Progenitor cell of endocrine pancreas (in vitro differentiated cells): ENCODE measurements around the gene DOK4. TPM values are rescaled to one million over a fixed set of nuclear protein-coding genes. Genes with fewer than 3 reads are reported as not detected.
A peak's percentile ranks its signal among the peaks of the same experiment; 100 is the strongest.

ENCODE experiments used
- DNase-seq: peaks from one replicate; pipeline ENCODE4 v3.0.0; 2021; ENCODE audit warnings: low spot score; ENCODE audit not compliant: unreplicated experiment
- H3K27ac Mint-ChIP-seq: 2 replicates; pipeline ENCODE4 v1.8.0; 2021; ENCODE audit warnings: mild to moderate bottlenecking, moderate library complexity, mixed read lengths
- H3K27me3 Mint-ChIP-seq: 2 replicates; pipeline ENCODE4 v1.8.0; 2021; ENCODE audit warnings: mixed read lengths
- H3K36me3 Mint-ChIP-seq: 2 replicates; pipeline ENCODE4 v1.8.0; 2022; ENCODE audit warnings: mixed read lengths; ENCODE audit not compliant: insufficient read depth
- H3K4me1 Mint-ChIP-seq: 2 replicates; pipeline ENCODE4 v1.8.0; 2021; ENCODE audit warnings: low read depth, mixed read lengths
- H3K4me3 Mint-ChIP-seq: 2 replicates; pipeline ENCODE4 v1.8.0; 2021; ENCODE audit warnings: low read depth, mild to moderate bottlenecking, moderate library complexity, mixed read lengths
- H3K9me3 Mint-ChIP-seq: 2 replicates; pipeline ENCODE4 v1.8.0; 2021; ENCODE audit warnings: low read depth, mixed read lengths
- CTCF ChIP-seq: fragments of 200-600 bp; sonication (generic); IDR thresholded peaks from one replicate; pipeline ENCODE4 v1.5.0; 2021; ENCODE audit warnings: antibody characterized with exemption, mild to moderate bottlenecking; ENCODE audit not compliant: unreplicated experiment
- total RNA-seq: library from RNA; stranded (reverse); gene quantifications from 2 replicates; pipeline ENCODE4 v1.2.1, GENCODE V29; 2021

DOK4 gene
- total RNA-seq, 1 donor from 2014 or later = 35.0 TPM

GRCh38 chr16:57471209-57471608 is 15.1 kb downstream of the DOK4 start:
- Mint-ChIP-seq H3K27ac (peak overlapping the region; percentile 90), H3K4me3 (peak overlapping the region; percentile 14), H3K36me3 (peaks cover 15% of the 10 kb centered on the region), H3K27me3 (no peaks in the 10 kb centered on the region), H3K4me1 (peaks cover 28% of the 10 kb centered on the region), H3K9me3 (no peaks in the 10 kb centered on the region)
- no peak for DNase-seq
- no peak for TF ChIP-seq CTCF

GRCh38 chr16:57470711-57471110 is 15.6 kb downstream of the DOK4 start:
- H3K4me1 Mint-ChIP-seq = peaks cover 25% of the 10 kb centered on the region
- H3K27ac Mint-ChIP-seq = no peak overlapping the region
- no peaks in the 10 kb centered on the region for H3K27me3 Mint-ChIP-seq
- TF ChIP-seq CTCF = no peak
- H3K36me3 Mint-ChIP-seq = peaks cover 18% of the 10 kb centered on the region
- DNase-seq = no peak
- H3K4me3 Mint-ChIP-seq = no peak overlapping the region
- no peaks in the 10 kb centered on the region for H3K9me3 Mint-ChIP-seq

- peaks cover 18% of the 10 kb centered on the region for H3K36me3 Mint-ChIP-seq
These were observed 16.3 kb downstream of the DOK4 start for GRCh38 chr16:57469917-57470470.

GRCh38 chr16:57469046-57469445 is 17.2 kb downstream of the DOK4 start:
- Mint-ChIP-seq H3K36me3 (peaks cover 22% of the 10 kb centered on the region), H3K27ac (no peak overlapping the region), H3K9me3 (no peaks in the 10 kb centered on the region), H3K4me1 (peaks cover 28% of the 10 kb centered on the region), H3K27me3 (no peaks in the 10 kb centered on the region), H3K4me3 (no peak overlapping the region)
- no peak for TF ChIP-seq CTCF
- DNase-seq = no peak

More at GRCh38 chr16:57469917-57470470, 16.3 kb downstream of the DOK4 start:
- Mint-ChIP-seq H3K9me3 (no peaks in the 10 kb centered on the region), H3K4me1 (peaks cover 26% of the 10 kb centered on the region), H3K27ac (peak overlapping the region; percentile 45), H3K27me3 (no peaks in the 10 kb centered on the region), H3K4me3 (no peak overlapping the region)
- no peak for TF ChIP-seq CTCF
- DNase-seq = no peak

GRCh38 chr16:57468346-57468745 is 17.9 kb downstream of the DOK4 start:
- H3K9me3 Mint-ChIP-seq = no peaks in the 10 kb centered on the region
- no peak overlapping the region for H3K4me3 Mint-ChIP-seq
- H3K36me3 Mint-ChIP-seq = peaks cover 22% of the 10 kb centered on the region
- no peak for DNase-seq
- H3K27ac Mint-ChIP-seq = no peak overlapping the region
- no peaks in the 10 kb centered on the region for H3K27me3 Mint-ChIP-seq
- no peak for TF ChIP-seq CTCF
- peaks cover 30% of the 10 kb centered on the region for H3K4me1 Mint-ChIP-seq
